ENCODE measurements around the gene ASAH2B.
"Not testable (repeated sequence)": the region's sequence is repeated elsewhere in the genome, so short reads cannot be mapped to it uniquely, and the experiment has no call there.

ASAH2B gene

DNA sequence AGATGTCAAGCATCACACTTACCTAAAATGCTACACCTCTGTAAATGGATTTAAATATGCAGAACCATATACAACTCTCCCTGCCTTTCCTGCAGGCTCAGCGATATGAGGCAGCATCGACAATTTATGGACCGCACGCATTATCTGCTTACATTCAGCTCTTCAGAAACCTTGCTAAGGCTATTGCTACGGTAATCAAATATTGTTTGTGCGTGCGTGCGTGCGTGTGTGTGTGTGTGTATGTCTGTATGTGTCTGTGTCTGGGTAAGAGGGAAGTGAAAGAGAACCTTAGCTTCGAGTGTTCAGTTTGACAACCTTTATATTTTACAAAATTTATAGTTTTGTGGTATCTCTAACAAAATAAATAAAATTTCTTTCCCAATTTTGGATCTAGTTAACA lies 3.1 kb downstream of the ASAH2B start:
- H3K4me3 ChIP-seq (ENCODE audit: extremely low read depth, insufficient read depth, low read length, poor library complexity, severe bottlenecking); H3K4me1 ChIP-seq (ENCODE audit: control insufficient read depth, insufficient read depth, low read length, poor library complexity, severe bottlenecking); H3K36me3 ChIP-seq (ENCODE audit: control insufficient read depth, insufficient read depth, low read length); H3K9me3 ChIP-seq (ENCODE audit: control insufficient read depth, low read length); H3K27ac ChIP-seq (ENCODE audit: low read depth, low read length, severe bottlenecking): not testable (repeated sequence)
- no CpG with 5 or more reads among the region's 10 CpGs for WGBS, 2 experiments (ENCODE audit: insufficient coverage in 2 of 2)

DNA sequence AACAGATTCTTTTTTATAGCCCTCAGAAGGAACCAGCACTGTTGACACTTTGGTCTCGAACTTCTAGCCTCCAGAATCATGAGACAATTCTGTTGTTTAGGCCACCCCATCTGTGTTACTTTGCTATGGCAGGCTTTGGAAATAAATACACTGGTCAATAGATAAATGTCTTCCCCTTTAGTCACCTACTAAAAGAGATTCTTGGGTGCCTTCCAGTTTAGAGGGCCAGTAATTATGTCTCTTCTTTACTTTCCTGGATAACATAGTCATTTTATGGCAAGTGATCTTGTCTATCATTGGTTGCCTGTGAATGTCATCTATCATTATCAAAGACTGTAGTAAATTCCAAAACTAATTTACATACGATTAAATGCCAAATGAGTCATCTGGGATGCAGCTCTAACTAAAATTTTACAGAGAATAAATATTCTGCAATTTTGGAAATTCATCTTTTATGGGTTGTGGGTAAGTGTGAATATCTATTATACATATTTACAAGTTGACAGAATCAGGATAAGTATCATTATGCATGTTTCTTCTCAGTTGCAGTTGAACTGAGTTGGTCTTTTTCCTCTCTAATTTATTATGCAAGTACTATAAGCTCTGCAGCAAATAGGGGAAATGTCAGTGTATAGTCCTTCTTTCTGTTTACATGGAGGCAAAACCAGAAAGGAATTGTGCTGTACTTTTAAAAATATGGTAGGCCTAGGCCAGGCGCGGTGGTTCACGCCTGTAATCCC lies 27.2 kb downstream of the ASAH2B start:
- H3K9me3 ChIP-seq (ENCODE audit: control insufficient read depth, low read length); H3K4me1 ChIP-seq (ENCODE audit: control insufficient read depth, insufficient read depth, low read length, poor library complexity, severe bottlenecking); H3K27ac ChIP-seq (ENCODE audit: low read depth, low read length, severe bottlenecking); H3K36me3 ChIP-seq (ENCODE audit: control insufficient read depth, insufficient read depth, low read length); H3K4me3 ChIP-seq (ENCODE audit: extremely low read depth, insufficient read depth, low read length, poor library complexity, severe bottlenecking): not testable (repeated sequence)
- WGBS, 2 experiments (ENCODE audit: insufficient coverage in 2 of 2): no CpG with 5 or more reads among the region's 5 CpGs

DNA sequence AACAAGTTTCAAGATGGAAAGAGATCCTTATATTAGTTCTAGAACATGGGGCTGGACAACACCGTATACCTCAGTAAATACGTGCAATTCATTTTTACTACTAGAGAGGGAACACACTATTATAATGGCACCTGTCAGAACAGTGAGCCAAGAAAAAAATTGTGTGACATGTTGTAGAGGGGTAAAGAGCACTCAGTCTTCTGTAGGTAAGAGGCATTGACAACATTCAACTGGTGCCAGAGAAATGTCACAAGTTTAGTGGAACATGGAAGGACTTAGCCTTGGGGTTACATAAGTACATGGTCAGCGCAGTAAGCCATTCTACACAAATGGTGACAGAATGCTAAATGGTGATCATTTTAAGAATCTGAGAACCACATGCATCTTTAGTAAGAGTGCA lies 32.3 kb downstream of the ASAH2B start:
- not testable (repeated sequence) for H3K4me3 ChIP-seq (ENCODE audit: extremely low read depth, insufficient read depth, low read length, poor library complexity, severe bottlenecking); H3K27ac ChIP-seq (ENCODE audit: low read depth, low read length, severe bottlenecking); H3K9me3 ChIP-seq (ENCODE audit: control insufficient read depth, low read length); H3K36me3 ChIP-seq (ENCODE audit: control insufficient read depth, insufficient read depth, low read length); H3K4me1 ChIP-seq (ENCODE audit: control insufficient read depth, insufficient read depth, low read length, poor library complexity, severe bottlenecking)
- WGBS, 2 experiments (ENCODE audit: insufficient coverage in 2 of 2): no CpG with 5 or more reads among the region's 3 CpGs

DNA sequence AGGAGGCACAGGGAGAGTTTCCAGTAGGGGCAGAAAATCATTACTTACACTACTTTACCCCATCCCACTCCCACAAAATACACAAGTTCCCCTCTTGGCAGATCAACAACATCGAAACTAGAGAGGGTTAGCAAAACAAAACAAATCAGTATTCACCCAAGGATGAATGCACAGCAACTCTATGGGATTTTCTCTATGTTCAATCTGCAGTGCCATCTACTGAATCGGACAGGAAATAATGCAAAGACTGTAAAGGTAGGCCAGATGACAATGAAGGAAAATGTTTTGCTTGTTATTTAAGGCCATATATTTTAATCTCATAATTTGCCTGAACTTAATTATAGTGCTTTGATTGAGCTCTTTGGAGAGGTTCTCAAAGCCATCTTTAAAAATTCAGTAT lies 35.1 kb downstream of the ASAH2B start:
- not testable (repeated sequence) for H3K36me3 ChIP-seq (ENCODE audit: control insufficient read depth, insufficient read depth, low read length); H3K4me3 ChIP-seq (ENCODE audit: extremely low read depth, insufficient read depth, low read length, poor library complexity, severe bottlenecking); H3K4me1 ChIP-seq (ENCODE audit: control insufficient read depth, insufficient read depth, low read length, poor library complexity, severe bottlenecking); H3K9me3 ChIP-seq (ENCODE audit: control insufficient read depth, low read length); H3K27ac ChIP-seq (ENCODE audit: low read depth, low read length, severe bottlenecking)
- 71 to 83% methylated on average over 1 of the region's 2 CpGs for WGBS, 2 experiments (ENCODE audit: insufficient coverage in 2 of 2)

DNA sequence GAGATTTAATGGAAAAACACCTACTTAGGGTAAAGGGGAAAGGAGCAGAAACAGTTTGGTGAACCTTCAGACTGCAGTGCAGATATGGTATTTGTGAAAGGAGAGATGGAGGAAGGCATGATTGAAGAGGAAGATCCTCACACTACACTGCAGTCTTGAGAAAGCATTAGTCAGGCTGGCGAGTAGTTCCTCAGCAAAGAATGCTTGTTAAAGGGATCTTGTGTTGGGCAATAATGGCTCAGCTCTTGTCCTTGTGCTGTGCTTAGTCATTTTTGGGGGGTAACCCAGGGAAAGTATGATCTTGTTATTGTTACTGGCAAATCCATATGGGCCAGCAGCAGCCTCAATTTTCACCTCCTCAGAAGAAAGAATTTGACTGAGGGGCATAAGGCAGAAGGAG lies 40.3 kb downstream of the ASAH2B start:
- WGBS, 2 experiments (ENCODE audit: insufficient coverage in 2 of 2): no CpG with 5 or more reads among the region's 1 CpG
- H3K9me3 ChIP-seq (ENCODE audit: control insufficient read depth, low read length); H3K27ac ChIP-seq (ENCODE audit: low read depth, low read length, severe bottlenecking); H3K4me1 ChIP-seq (ENCODE audit: control insufficient read depth, insufficient read depth, low read length, poor library complexity, severe bottlenecking); H3K4me3 ChIP-seq (ENCODE audit: extremely low read depth, insufficient read depth, low read length, poor library complexity, severe bottlenecking); H3K36me3 ChIP-seq (ENCODE audit: control insufficient read depth, insufficient read depth, low read length): not testable (repeated sequence)

DNA sequence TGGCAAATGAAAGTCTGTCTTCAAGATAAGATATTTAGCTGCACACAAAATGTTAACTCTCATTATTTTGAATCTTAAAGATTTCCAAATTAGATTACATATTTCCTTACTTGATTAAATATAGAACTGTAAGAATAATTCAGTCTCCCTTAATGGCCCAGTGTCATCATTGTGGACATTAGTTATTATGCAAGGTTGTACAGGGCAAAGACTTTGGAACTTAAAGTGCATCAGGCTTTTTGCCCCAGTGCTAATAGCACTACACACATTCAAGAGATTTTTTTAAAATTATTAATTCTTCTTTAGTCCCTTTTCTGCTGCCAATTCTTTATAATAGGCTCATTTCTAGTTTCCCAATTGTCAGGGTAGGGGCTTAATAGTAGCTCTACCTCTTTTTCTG lies 42.3 kb downstream of the ASAH2B start:
- H3K4me3 ChIP-seq (ENCODE audit: extremely low read depth, insufficient read depth, low read length, poor library complexity, severe bottlenecking); H3K27ac ChIP-seq (ENCODE audit: low read depth, low read length, severe bottlenecking); H3K36me3 ChIP-seq (ENCODE audit: control insufficient read depth, insufficient read depth, low read length); H3K9me3 ChIP-seq (ENCODE audit: control insufficient read depth, low read length); H3K4me1 ChIP-seq (ENCODE audit: control insufficient read depth, insufficient read depth, low read length, poor library complexity, severe bottlenecking): not testable (repeated sequence)

DNA sequence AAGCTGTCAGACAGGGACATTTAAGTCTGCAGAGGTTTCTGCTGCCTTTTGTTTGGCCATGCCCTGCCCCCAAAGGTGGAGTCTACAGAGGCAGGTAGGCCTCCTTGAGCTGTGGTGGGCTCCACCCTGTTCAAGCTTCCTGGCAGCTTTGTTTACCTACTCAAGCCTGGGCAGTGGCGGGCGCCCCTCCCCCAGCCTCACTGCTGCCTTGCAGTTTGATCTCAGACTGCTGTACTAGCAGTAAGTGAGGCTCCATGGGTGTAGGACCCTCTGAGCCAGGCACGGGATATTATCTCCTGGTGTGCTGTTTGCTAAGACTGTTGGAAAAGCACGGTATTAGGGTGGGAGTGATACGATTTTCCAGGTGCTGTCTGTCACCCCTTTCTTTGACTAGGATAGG lies 48.2 kb downstream of the ASAH2B start:
- not testable (repeated sequence) for H3K4me1 ChIP-seq (ENCODE audit: control insufficient read depth, insufficient read depth, low read length, poor library complexity, severe bottlenecking); H3K27ac ChIP-seq (ENCODE audit: low read depth, low read length, severe bottlenecking); H3K4me3 ChIP-seq (ENCODE audit: extremely low read depth, insufficient read depth, low read length, poor library complexity, severe bottlenecking); H3K36me3 ChIP-seq (ENCODE audit: control insufficient read depth, insufficient read depth, low read length); H3K9me3 ChIP-seq (ENCODE audit: control insufficient read depth, low read length)
- 58 to 80% methylated on average over 1 to 3 of the region's 5 CpGs for WGBS, 2 experiments (ENCODE audit: insufficient coverage in 2 of 2)

DNA sequence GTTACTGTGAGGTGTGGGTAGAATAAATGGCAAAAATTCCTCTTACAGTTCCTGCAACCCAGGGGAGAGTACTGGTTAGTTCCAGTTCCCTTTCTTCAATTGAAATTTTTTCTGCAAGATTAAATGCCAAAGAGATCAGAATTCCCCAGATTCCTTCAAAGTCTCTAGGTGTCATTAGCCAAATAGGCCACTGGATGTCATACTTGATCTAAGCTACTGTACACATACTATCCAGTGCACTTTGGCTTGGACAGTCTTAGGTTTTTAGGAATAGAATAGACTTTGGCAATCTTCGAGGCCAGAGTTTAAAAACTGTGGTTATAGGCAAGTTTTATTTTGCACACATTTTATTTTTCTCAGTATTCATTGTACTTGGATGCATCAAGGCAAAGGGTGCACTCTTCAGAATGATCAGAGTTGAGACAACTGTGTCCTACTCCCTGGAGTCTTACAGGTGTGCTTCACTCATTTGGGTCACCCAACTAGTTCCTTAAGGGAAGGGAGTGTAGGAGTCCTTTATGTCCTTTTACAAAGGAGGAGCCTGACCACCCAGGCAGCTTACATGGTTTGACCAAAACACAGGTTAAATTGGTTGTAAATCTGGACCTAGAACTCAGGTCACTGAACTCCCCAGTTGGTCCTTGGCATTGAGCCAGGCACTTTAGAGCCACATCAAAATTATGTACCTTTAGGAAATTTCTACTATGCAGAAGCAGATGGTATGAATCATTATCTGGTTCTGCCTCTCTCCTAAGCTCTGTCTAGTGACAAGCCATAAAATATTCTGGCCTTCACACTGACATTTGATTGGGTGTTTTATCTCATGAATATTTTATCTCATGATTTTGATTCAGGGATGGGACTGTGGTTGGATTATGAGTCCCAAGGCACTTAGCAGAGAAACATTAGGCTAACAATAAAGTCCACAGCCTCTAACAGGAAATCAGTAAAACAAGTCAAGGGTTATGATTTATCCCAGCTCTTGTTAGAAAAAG lies 49.5 kb downstream of the ASAH2B start:
- H3K27ac ChIP-seq (ENCODE audit: low read depth, low read length, severe bottlenecking): no peak overlapping the region
- no peaks in the 10 kb centered on the region for H3K4me1 ChIP-seq (ENCODE audit: control insufficient read depth, insufficient read depth, low read length, poor library complexity, severe bottlenecking)
- no peaks in the 10 kb centered on the region for H3K9me3 ChIP-seq (ENCODE audit: control insufficient read depth, low read length)
- H3K4me3 ChIP-seq (ENCODE audit: extremely low read depth, insufficient read depth, low read length, poor library complexity, severe bottlenecking): no peak overlapping the region
- no CpG with 5 or more reads among the region's 1 CpG for WGBS, 2 experiments (ENCODE audit: insufficient coverage in 2 of 2)
- H3K36me3 ChIP-seq (ENCODE audit: control insufficient read depth, insufficient read depth, low read length): no peaks in the 10 kb centered on the region

DNA sequence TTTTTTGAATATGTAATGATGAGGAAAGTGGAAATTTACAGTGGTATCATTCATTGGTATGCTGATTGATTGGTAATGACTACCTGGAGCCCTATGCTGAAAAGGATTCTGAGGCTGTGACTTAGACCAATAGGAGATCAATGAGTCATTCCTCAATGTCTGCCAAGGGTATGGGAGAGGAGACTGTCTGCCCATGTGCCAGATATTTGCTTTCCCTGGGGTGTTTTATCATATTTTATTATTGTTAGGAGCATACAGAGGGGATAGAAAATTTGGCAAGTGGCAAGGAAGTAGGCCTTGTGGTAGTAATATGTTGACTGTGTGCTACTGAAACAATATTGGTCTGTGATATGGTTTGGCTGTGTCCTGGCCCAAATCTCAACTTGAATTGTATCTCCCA lies 54.8 kb downstream of the ASAH2B start:
- Histone ChIP-seq H3K4me1 (ENCODE audit: control insufficient read depth, insufficient read depth, low read length, poor library complexity, severe bottlenecking) (no peaks in the 10 kb centered on the region), H3K4me3 (ENCODE audit: extremely low read depth, insufficient read depth, low read length, poor library complexity, severe bottlenecking) (no peak overlapping the region), H3K36me3 (ENCODE audit: control insufficient read depth, insufficient read depth, low read length) (no peaks in the 10 kb centered on the region), H3K9me3 (ENCODE audit: control insufficient read depth, low read length) (no peaks in the 10 kb centered on the region), H3K27ac (ENCODE audit: low read depth, low read length, severe bottlenecking) (no peak overlapping the region)

DNA sequence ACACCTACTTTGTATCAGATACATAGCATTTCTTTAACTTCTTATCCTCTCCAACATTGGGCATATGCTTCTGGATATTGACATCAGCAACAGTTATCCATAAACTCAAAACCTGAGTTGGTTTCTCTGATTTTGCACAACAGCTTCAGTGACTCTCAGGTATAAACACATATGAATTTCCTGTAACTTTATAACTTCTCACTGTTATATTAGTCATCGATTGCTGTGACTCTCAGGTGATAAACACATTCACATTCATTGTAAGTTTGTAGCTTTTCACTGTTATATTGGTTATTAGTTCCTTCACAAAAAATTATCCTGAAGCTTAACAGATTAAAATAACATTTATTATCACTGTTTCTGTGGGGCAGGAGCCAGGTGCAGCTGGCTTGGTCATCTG lies 57.0 kb downstream of the ASAH2B start:
- Histone ChIP-seq H3K27ac (ENCODE audit: low read depth, low read length, severe bottlenecking) (no peak overlapping the region), H3K36me3 (ENCODE audit: control insufficient read depth, insufficient read depth, low read length) (no peaks in the 10 kb centered on the region), H3K4me1 (ENCODE audit: control insufficient read depth, insufficient read depth, low read length, poor library complexity, severe bottlenecking) (no peaks in the 10 kb centered on the region), H3K4me3 (ENCODE audit: extremely low read depth, insufficient read depth, low read length, poor library complexity, severe bottlenecking) (no peak overlapping the region), H3K9me3 (ENCODE audit: control insufficient read depth, low read length) (no peaks in the 10 kb centered on the region)
- no CpG with 5 or more reads among the region's 1 CpG for WGBS, 2 experiments (ENCODE audit: insufficient coverage in 2 of 2)

DNA sequence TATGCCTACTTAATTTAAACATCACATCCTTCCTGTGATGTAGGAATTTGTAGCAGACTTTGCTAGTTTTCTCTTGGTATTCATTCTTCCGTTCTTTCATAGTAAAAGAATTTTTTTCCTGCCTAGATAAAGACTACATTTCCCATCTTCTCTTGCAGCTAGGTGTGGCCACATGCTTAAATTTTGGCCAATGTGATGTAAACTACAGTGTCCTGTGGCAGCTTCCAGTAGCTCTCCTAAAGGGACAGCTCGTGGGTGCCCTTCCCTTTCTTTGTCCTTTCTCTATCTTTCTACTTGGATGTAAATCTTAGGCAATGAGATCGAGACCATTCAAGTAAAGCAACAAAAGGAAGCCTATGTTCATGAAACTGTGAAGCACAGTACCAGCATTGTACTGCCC lies 58.6 kb downstream of the ASAH2B start:
- WGBS, 2 experiments (ENCODE audit: insufficient coverage in 2 of 2): 43% methylated on average over 1 of the region's 3 CpGs; no CpG with 5 or more reads in 1 of the 2 experiments
- Histone ChIP-seq H3K36me3 (ENCODE audit: control insufficient read depth, insufficient read depth, low read length) (no peaks in the 10 kb centered on the region), H3K4me1 (ENCODE audit: control insufficient read depth, insufficient read depth, low read length, poor library complexity, severe bottlenecking) (no peaks in the 10 kb centered on the region), H3K4me3 (ENCODE audit: extremely low read depth, insufficient read depth, low read length, poor library complexity, severe bottlenecking) (no peak overlapping the region), H3K27ac (ENCODE audit: low read depth, low read length, severe bottlenecking) (no peak overlapping the region), H3K9me3 (ENCODE audit: control insufficient read depth, low read length) (no peaks in the 10 kb centered on the region)
